ENCODE data around the gene SMYD1.

SMYD1 gene

DNA sequence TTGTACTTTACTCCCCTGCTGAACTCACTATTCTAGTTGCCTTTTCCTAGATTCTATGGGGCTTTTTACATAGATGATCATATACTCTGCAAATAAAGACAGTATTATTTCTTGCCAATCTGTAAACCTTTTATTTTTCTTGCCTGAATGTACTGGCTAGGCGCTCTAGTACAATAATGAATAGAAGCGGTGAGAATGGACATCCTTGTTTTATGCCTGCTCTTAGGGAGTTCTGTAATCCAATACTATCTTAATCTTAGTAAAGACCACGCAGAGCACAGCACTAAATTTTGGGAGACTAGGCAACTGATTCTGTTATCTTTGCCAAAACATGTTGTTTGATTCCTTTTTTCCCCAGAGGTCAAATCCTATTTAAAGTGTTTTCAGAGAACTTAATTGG, 19.1 kb upstream of the SMYD1 start:
- TF ChIP-seq, protein P1, sequence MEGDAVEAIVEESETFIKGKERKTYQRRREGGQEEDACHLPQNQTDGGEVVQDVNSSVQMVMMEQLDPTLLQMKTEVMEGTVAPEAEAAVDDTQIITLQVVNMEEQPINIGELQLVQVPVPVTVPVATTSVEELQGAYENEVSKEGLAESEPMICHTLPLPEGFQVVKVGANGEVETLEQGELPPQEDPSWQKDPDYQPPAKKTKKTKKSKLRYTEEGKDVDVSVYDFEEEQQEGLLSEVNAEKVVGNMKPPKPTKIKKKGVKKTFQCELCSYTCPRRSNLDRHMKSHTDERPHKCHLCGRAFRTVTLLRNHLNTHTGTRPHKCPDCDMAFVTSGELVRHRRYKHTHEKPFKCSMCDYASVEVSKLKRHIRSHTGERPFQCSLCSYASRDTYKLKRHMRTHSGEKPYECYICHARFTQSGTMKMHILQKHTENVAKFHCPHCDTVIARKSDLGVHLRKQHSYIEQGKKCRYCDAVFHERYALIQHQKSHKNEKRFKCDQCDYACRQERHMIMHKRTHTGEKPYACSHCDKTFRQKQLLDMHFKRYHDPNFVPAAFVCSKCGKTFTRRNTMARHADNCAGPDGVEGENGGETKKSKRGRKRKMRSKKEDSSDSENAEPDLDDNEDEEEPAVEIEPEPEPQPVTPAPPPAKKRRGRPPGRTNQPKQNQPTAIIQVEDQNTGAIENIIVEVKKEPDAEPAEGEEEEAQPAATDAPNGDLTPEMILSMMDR (conservative IDR thresholded peaks at IDR 0.05; ENCODE audit: low read depth, low read length), result no peak
- no peak for DNase-seq (ENCODE audit: low read depth)
- H3K4me3 ChIP-seq (ENCODE audit: low read length), result no peak overlapping the region

DNA sequence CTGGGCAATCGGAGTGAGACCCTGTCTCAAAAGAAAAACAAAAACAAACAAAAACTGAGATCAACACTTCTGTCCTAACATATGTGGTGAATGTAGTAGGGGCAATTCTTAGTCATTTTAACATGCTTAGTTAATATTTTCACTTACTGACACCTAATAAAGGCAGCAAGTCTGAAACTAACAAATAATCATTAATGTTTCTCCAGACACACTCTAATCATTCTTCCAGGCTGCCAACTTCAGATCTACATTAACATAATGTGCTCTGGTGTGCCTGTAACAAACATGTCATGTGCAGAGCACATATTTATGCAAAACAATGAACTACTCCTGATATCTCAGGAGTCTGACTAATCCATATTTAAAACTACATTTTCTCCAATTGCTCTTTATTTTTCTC, 18.0 kb upstream of the SMYD1 start:
- no peak overlapping the region for H3K4me3 ChIP-seq (ENCODE audit: low read length)
- TF ChIP-seq, protein P1 (conservative IDR thresholded peaks at IDR 0.05; ENCODE audit: low read depth, low read length), result no peak
- no peak for DNase-seq (ENCODE audit: low read depth)

DNA sequence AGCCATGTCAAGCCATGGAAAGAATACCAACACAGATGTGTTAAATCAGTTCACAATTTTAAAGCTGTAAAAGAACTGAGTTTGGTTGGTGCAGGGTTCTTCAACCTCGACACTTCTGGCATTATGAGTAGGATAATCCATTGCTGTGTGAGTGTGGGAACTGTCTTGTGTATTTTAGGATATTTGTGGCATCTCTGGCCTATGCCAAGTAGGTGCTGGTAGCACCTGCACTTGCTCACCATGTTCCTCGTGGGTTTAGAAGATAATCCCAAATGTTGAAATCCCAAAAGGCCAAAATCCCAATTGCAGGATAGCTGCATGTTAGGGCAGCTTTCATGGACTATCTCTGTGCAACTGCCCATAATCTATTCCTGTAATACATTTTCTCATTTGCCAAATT, 15.8 kb upstream of the SMYD1 start:
- no peak for DNase-seq (ENCODE audit: low read depth)
- TF ChIP-seq, protein P1 (conservative IDR thresholded peaks at IDR 0.05; ENCODE audit: low read depth, low read length), result no peak
- no peak overlapping the region for H3K4me3 ChIP-seq (ENCODE audit: low read length)

DNA sequence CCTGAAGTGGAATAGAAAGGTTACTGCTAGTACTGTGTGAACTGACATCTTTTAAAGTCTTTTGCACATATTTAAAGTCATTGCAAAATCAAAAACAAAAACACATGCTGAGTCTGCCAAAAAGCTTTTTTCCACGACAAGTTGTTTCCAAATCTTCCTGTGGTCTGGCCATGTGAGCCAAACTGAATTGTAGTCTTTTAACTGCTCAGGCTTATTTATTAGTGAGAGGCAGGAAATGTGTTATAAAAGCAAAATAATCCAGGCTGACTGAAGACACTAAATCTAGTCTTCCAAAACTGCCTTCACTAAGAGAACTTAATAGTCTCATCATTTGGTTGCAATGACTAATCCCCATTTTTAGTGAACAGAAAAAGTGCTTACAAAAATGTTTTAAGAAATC, 14.3 kb upstream of the SMYD1 start:
- TF ChIP-seq, protein P1 (conservative IDR thresholded peaks at IDR 0.05; ENCODE audit: low read depth, low read length), result no peak
- H3K4me3 ChIP-seq (ENCODE audit: low read length), result no peak overlapping the region
- no peak for DNase-seq (ENCODE audit: low read depth)

DNA sequence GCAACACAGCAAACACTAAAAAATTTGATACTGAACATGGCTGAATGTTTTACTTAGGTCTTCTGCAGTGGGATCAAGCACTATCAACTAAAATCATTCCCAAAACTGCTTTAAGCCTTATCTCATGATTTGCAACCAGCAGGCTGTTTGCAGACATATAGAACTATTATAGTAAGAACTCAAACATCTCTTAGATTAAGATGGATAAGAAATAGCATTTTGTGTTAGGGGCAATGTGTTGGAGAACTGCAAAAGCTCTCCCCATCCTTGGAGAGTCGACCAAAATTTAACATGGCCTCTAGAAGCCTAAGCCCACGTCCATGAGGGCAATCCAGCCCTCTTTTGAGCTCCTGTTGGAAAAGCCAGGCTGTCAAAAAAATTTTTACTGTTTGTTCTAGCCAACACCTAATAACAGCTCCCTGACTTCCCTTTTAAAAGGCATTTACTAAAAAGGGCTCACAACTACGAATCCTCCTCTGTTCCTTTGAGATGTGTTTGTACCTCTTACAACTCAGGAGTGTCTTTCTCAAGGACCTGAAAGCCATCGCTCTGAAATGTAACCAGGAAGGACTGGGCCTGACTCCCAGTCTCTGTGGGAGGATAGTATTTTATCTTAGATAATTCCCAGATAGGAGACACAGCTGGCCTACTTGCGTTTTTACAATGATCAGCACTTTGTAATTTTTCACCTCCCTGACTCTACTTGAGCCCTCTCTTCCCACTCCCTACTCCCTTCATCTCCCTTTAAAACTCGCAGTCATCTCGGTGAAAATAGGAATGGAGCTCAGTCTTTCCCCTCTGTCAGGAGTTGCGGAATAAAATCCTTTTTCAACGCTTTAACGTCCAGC, 13.5 kb upstream of the SMYD1 start:
- peak overlapping the region; percentile 95 for H3K4me3 ChIP-seq (ENCODE audit: low read length)
- TF ChIP-seq, protein P1 (conservative IDR thresholded peaks at IDR 0.05; ENCODE audit: low read depth, low read length), result no peak
- DNase-seq (ENCODE audit: low read depth), result no peak

DNA sequence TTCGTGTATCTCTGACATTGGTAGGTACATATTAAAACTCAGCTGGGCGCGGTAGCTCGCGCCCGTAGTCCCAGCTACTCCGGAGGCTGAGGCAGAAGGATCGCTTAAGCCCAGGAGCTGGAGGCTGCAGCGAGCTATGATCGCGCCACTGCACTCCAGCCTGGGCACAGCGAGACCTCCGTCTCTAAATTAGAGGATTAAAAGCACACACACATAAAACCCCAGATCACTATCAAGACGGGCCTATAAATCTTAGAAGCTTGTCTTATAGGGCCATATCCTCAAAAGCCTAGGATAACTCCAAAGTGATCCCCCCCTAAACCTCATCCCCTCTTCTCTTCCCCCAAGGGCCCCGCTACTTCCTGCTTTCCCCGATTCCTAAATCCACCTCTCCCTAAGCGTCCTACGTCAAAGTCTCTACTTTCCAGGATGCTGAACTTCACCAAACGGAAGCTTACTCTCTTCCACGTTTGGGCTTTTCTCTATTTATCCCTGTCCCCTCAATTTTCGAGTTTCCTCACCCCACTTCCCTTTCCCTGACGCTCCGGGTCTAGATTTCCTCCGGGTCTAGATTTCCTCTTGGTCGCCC, 12.7 kb upstream of the SMYD1 start:
- DNase-seq (ENCODE audit: low read depth), result no peak
- peak overlapping the region; percentile 95 for H3K4me3 ChIP-seq (ENCODE audit: low read length)
- TF ChIP-seq, protein P1 (conservative IDR thresholded peaks at IDR 0.05; ENCODE audit: low read depth, low read length), result no peak
